Parathyroid adenoma (tissue), 2 donors: ENCODE results near the gene DCT.

Experiments used
- H2AFZ ChIP-seq: fragments of 300-600 bp; sonication (generic); one replicate; pipeline ENCODE4 v1.7.0; 2017; ENCODE audit warnings: antibody characterized with exemption, mild to moderate bottlenecking
- H3K27ac ChIP-seq: fragments of 300-600 bp; sonication (generic); one replicate; pipeline ENCODE4 v1.7.0; 2017
- H3K27me3 ChIP-seq: fragments of 300-600 bp; sonication (generic); one replicate; pipeline ENCODE4 v1.7.0; 2017; ENCODE audit warnings: low read length; ENCODE audit not compliant: control insufficient read depth, insufficient read depth
- H3K36me3 ChIP-seq: fragments of 300-600 bp; sonication (generic); one replicate; pipeline ENCODE4 v1.7.0; 2017; ENCODE audit warnings: low read length; ENCODE audit not compliant: control insufficient read depth, insufficient read depth
- H3K4me1 ChIP-seq: fragments of 300-600 bp; sonication (generic); one replicate; pipeline ENCODE4 v1.7.0; 2017; ENCODE audit warnings: control low read depth
- H3K4me2 ChIP-seq: fragments of 300-600 bp; sonication (generic); one replicate; pipeline ENCODE4 v1.7.0; 2017; ENCODE audit warnings: low read length
- H3K4me3 ChIP-seq: fragments of 300-600 bp; sonication (generic); one replicate; pipeline ENCODE4 v1.7.0; 2017; ENCODE audit warnings: low read depth, low read length
- H3K79me2 ChIP-seq: fragments of 300-600 bp; sonication (generic); one replicate; pipeline ENCODE4 v1.7.0; 2017; ENCODE audit warnings: control low read depth
- H3K9ac ChIP-seq: fragments of 300-600 bp; sonication (generic); one replicate; pipeline ENCODE4 v1.7.0; 2017; ENCODE audit warnings: mild to moderate bottlenecking
- H3K9me3 ChIP-seq: fragments of 300-600 bp; sonication (generic); one replicate; pipeline ENCODE4 v1.7.0; 2017; ENCODE audit warnings: low read length; ENCODE audit not compliant: control insufficient read depth
- TF ChIP-seq, protein P1 (sequence below): fragments of 300-600 bp; sonication (generic); IDR thresholded peaks from one replicate; pipeline ENCODE4 v1.7.0; 2017; ENCODE audit warnings: antibody characterized with exemption, mild to moderate bottlenecking
- donor health status: primary hyperparathyroidism.

The DCT gene

DNA sequence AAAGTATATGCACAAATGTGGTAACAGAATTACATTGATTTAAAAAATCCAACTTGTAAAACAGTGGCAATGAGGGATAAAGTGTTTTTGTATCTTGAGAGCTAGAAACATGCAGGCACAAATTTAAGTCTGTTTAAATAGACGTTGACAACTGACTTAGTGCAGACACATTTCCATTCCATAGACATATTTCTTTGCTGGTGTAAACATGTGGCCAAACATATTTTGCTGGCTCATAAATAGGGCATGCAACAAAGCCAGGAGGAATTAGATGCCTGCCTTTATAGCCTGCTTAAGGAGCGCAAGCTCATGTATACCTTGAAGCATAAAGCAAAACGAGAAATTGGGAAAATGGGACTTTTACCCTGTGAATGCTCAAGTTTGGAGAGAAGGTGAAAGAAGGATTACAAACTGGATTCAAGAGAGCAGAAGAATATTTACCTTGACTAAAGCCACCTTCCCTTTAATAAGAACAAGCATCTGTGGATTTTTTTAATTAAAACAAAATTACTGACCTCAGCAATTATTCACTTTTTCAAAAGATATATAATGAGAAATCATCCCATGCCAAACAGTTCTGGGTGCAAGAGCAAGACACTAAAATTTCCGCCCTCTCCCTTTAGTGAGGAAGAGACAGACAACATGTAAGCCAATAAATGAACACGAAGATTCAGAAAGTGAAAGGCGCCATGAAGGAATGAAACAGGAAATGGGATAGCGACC is 71.0 kb downstream of the DCT start:
- Histone ChIP-seq H3K79me2 (no peaks in the 10 kb centered on the region), H3K4me1 (no peaks in the 10 kb centered on the region), H3K9me3 (no peaks in the 10 kb centered on the region), H3K4me3 (no peak overlapping the region), H2AFZ (no peak overlapping the region), H3K9ac (no peak overlapping the region), H3K27me3 (no peaks in the 10 kb centered on the region), H3K27ac (no peak overlapping the region), H3K36me3 (no peaks in the 10 kb centered on the region), H3K4me2 (no peak overlapping the region)
- TF ChIP-seq, protein P1, sequence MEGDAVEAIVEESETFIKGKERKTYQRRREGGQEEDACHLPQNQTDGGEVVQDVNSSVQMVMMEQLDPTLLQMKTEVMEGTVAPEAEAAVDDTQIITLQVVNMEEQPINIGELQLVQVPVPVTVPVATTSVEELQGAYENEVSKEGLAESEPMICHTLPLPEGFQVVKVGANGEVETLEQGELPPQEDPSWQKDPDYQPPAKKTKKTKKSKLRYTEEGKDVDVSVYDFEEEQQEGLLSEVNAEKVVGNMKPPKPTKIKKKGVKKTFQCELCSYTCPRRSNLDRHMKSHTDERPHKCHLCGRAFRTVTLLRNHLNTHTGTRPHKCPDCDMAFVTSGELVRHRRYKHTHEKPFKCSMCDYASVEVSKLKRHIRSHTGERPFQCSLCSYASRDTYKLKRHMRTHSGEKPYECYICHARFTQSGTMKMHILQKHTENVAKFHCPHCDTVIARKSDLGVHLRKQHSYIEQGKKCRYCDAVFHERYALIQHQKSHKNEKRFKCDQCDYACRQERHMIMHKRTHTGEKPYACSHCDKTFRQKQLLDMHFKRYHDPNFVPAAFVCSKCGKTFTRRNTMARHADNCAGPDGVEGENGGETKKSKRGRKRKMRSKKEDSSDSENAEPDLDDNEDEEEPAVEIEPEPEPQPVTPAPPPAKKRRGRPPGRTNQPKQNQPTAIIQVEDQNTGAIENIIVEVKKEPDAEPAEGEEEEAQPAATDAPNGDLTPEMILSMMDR = no peak

DNA sequence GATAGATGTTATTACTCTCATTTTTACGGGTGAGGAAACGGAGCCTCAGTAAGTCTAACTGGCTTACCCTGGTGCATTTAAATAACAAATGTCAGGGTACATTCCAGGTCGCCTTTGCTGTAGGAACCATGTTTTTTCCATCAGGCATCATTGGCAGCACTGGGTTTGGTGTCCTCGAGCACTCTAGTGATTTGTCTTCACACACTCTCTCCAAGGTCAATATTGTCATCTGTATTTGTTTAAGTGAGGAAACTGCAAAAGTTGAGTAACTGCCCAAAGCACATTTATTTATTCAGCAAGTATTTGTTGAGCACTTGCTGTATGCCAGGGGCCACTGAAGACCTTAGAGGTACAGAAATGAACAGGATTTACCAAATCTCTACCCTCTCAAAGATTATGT is 78.6 kb downstream of the DCT start:
- Histone ChIP-seq H3K9me3 (no peaks in the 10 kb centered on the region), H3K27ac (no peak overlapping the region), H3K36me3 (no peaks in the 10 kb centered on the region), H3K9ac (no peak overlapping the region), H2AFZ (no peak overlapping the region), H3K27me3 (no peaks in the 10 kb centered on the region), H3K4me1 (no peaks in the 10 kb centered on the region), H3K4me2 (no peak overlapping the region), H3K4me3 (no peak overlapping the region), H3K79me2 (no peaks in the 10 kb centered on the region)
- TF ChIP-seq, protein P1 = no peak

DNA sequence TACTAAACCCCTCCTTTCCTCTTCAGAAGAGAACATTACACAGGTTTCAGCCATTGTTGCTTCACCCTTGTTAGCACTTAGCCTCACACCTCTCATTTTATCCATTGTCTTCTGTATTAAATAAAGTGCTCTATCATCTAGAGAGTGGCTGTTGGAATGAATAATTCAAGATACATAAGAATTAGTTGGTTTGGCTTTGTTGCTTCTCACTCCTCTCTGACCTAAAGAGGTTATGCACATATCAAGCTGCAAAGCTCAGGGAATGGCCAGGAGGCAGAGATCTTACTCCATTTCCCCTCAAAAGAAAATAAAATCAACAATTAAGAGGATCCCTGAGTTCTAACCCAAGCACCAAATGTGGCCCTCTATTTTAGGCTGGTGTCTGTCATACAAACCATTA is 79.7 kb downstream of the DCT start:
- Histone ChIP-seq H2AFZ (no peak overlapping the region), H3K36me3 (no peaks in the 10 kb centered on the region), H3K4me1 (no peaks in the 10 kb centered on the region), H3K27ac (no peak overlapping the region), H3K9me3 (no peaks in the 10 kb centered on the region), H3K9ac (no peak overlapping the region), H3K4me3 (no peak overlapping the region), H3K27me3 (no peaks in the 10 kb centered on the region), H3K4me2 (no peak overlapping the region), H3K79me2 (no peaks in the 10 kb centered on the region)
- TF ChIP-seq, protein P1 = no peak

DNA sequence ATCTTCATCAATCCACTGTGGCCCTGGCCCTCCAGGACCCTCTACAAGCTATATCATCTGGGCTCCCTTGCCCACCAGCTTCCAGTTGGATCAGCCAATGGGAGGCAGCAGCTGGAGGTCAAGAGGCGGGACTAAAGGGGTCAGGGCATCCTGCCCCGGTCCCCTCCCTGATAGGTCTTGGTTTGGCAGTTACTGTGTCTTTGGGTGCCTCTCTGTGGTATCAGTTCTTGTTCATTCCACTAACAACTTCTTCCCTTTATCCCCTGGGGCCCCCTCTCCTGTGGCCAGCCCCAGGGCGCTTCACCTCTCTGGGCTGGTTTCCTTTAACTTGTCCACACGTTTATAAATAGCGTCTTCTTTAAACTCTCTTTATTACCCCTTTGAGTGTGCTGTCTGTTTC is 83.6 kb downstream of the DCT start:
- H3K4me2 ChIP-seq = no peak overlapping the region
- no peak overlapping the region for H2AFZ ChIP-seq
- TF ChIP-seq, protein P1 = no peak
- no peak overlapping the region for H3K9ac ChIP-seq
- no peaks in the 10 kb centered on the region for H3K79me2 ChIP-seq
- H3K27ac ChIP-seq = no peak overlapping the region
- H3K4me3 ChIP-seq = no peak overlapping the region
- no peaks in the 10 kb centered on the region for H3K4me1 ChIP-seq
- no peaks in the 10 kb centered on the region for H3K9me3 ChIP-seq
- no peaks in the 10 kb centered on the region for H3K36me3 ChIP-seq
- H3K27me3 ChIP-seq = no peaks in the 10 kb centered on the region

DNA sequence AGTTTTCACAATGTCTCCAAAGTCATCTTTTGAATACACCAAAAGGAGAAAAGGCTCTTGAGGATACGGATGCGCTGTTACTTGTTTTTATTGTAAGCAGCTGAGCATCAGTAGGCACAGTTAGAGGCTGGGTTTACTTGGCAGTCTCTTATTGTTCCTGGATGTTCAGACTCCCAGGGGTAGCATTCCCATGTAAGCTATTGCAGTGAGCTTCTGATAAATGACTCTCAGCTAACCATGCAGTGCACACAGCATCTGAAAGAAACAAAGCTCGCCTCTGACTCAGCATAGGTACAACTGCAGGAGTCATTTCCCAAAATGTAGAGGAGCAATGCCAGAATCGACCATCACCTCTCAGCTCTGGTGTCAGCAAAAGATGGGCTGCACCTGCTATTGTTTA is 84.8 kb downstream of the DCT start:
- Histone ChIP-seq H3K79me2 (no peaks in the 10 kb centered on the region), H3K4me2 (no peak overlapping the region), H3K9ac (no peak overlapping the region), H2AFZ (no peak overlapping the region), H3K36me3 (no peaks in the 10 kb centered on the region), H3K4me3 (no peak overlapping the region), H3K27me3 (no peaks in the 10 kb centered on the region), H3K27ac (no peak overlapping the region), H3K9me3 (no peaks in the 10 kb centered on the region), H3K4me1 (no peaks in the 10 kb centered on the region)
- TF ChIP-seq, protein P1 = no peak
